Hepatocyte (in vitro differentiated cells): ENCODE data around the gene ZHX3. TPM values are rescaled to one million over a fixed set of nuclear protein-coding genes. Genes with fewer than 3 reads are reported as not detected.
"Not testable (repeated sequence)": the region's sequence is repeated elsewhere in the genome, so short reads cannot be mapped to it uniquely, and the experiment has no call there.

Experiments used
- DNase-seq: peaks from one replicate; pipeline ENCODE4 v3.0.0-alpha.2; 2016; ENCODE audit warnings: low spot score
- H2AFZ ChIP-seq: fragments of 200-600 bp; sonication (generic); 2 replicates; pipeline ENCODE4 v1.6.0; 2016; ENCODE audit warnings: antibody characterized with exemption, mild to moderate bottlenecking
- H3K27ac ChIP-seq: fragments of 200-600 bp; sonication (generic); 2 replicates; pipeline ENCODE4 v1.5.1; 2016; ENCODE audit warnings: mild to moderate bottlenecking
- H3K27me3 ChIP-seq: fragments of 200-600 bp; sonication (generic); 2 replicates; pipeline ENCODE4 v1.6.1; 2016
- H3K36me3 ChIP-seq: fragments of 200-600 bp; sonication (generic); replicated peaks from 2 replicates; pipeline ENCODE4 v1.5.1; 2016; ENCODE audit warnings: low read depth; ENCODE audit not compliant: insufficient read depth
- H3K4me1 ChIP-seq: fragments of 200-600 bp; sonication (generic); 2 replicates; pipeline ENCODE4 v1.5.1; 2016; ENCODE audit warnings: mild to moderate bottlenecking, moderate library complexity; ENCODE audit not compliant: insufficient read depth
- H3K4me2 ChIP-seq: fragments of 200-600 bp; sonication (generic); 2 replicates; pipeline ENCODE4 v1.6.0; 2016
- H3K4me3 ChIP-seq: fragments of 200-600 bp; sonication (generic); 2 replicates; pipeline ENCODE4 v1.5.1; 2016; ENCODE audit warnings: mild to moderate bottlenecking
- H3K79me2 ChIP-seq: fragments of 200-600 bp; sonication (generic); 2 replicates; pipeline ENCODE4 v1.6.0; 2017; ENCODE audit warnings: mild to moderate bottlenecking
- H3K9me2 ChIP-seq: fragments of 200-600 bp; sonication (generic); replicated peaks from 2 replicates; pipeline ENCODE4 v1.6.0; 2017; ENCODE audit warnings: mild to moderate bottlenecking; ENCODE audit not compliant: insufficient read depth
- H3K9me3 ChIP-seq: fragments of 200-600 bp; sonication (generic); 2 replicates; pipeline ENCODE4 v1.5.1; 2016; ENCODE audit warnings: low read depth, mild to moderate bottlenecking
- H4K20me1 ChIP-seq: fragments of 200-600 bp; sonication (generic); 2 replicates; pipeline ENCODE4 v1.6.0; 2016; ENCODE audit warnings: mild to moderate bottlenecking; ENCODE audit not compliant: insufficient read depth, poor library complexity, severe bottlenecking
- CTCF ChIP-seq: fragments of 200-600 bp; sonication (generic); IDR thresholded peaks from 2 replicates; pipeline ENCODE4 v1.5.1; 2016; ENCODE audit warnings: antibody characterized with exemption, mild to moderate bottlenecking; ENCODE audit not compliant: poor library complexity
- EZH2 ChIP-seq: fragments of 200-600 bp; sonication (generic); IDR thresholded peaks from 2 replicates; pipeline ENCODE4 v1.6.1; 2016; ENCODE audit warnings: antibody characterized with exemption, mild to moderate bottlenecking, borderline replicate concordance
- EZH2phosphoT487 ChIP-seq: fragments of 200-600 bp; sonication (generic); IDR thresholded peaks from one replicate; pipeline ENCODE4 v1.6.1; 2018; ENCODE audit warnings: antibody characterized with exemption, mild to moderate bottlenecking, low read depth, moderate library complexity; ENCODE audit not compliant: unreplicated experiment, severe bottlenecking
- WGBS: methylation state at CpG from one replicate; pipeline ENCODE4 v1.1.6; 2016; ENCODE audit warnings: low lambda C conversion rate; ENCODE audit errors: missing lambda C conversion rate; 5-methylcytosine and 5-hydroxymethylcytosine counted together
- microRNA-seq: library from miRNA; unstranded; fragments of <30 nt; microRNA quantifications from one replicate; pipeline ENCODE4, GENCODE V29; 2017
- polyA plus RNA-seq: library from polyadenylated mRNA; unstranded; fragments of >200 nt; fragmentation: Nextera tagmentation; extraction: Ambion mirVana; gene quantifications from 2 replicates; pipeline ENCODE4 v1.2.1, GENCODE V29; 2016
- small RNA-seq: library from RNA; depleted of rRNA; stranded (forward); fragments of <200 nt; gene quantifications from one replicate; pipeline ENCODE3, GENCODE V24; 2014
- total RNA-seq: library from RNA; depleted of rRNA; stranded (reverse); fragments of >200 nt; gene quantifications from 2 replicates; pipeline ENCODE4 v1.2.3, GENCODE V29; 2014

Gene ZHX3
- total and polyA plus RNA-seq, 2 experiments from 2014 or later, result 15.0 to 19.7 TPM

GRCh38 chr20:41133709-41134361 is 183.7 kb downstream of the ZHX3 start:
- Histone ChIP-seq H3K4me2 (no peak overlapping the region), H3K4me1 (peaks cover 5% of the 10 kb centered on the region), H3K27ac (no peak overlapping the region), H2AFZ (no peak overlapping the region), H3K9me2 (no peaks in the 10 kb centered on the region), H3K36me3 (no peaks in the 10 kb centered on the region), H3K4me3 (no peak overlapping the region), H3K79me2 (peaks cover 15% of the 10 kb centered on the region), H3K27me3 (no peaks in the 10 kb centered on the region), H3K9me3 (no peaks in the 10 kb centered on the region), H4K20me1 (peaks cover 1% of the 10 kb centered on the region)
- 93% methylated on average over 7 of the region's 7 CpGs for WGBS
- no peak for DNase-seq
- no peak for TF ChIP-seq EZH2
- TF ChIP-seq EZH2phosphoT487, result no peak
- TF ChIP-seq CTCF, result no peak

- H3K9me2 ChIP-seq, H3K27me3 ChIP-seq, H2AFZ ChIP-seq, H3K79me2 ChIP-seq, H3K4me2 ChIP-seq, H4K20me1 ChIP-seq, DNase-seq, H3K4me3 ChIP-seq, H3K36me3 ChIP-seq, H3K4me1 ChIP-seq, H3K9me3 ChIP-seq, H3K27ac ChIP-seq: not testable (repeated sequence)
- WGBS, result 88% methylated on average over 9 of the region's 9 CpGs
Measured at GRCh38 chr20:41132388-41132775, 185.1 kb downstream of the ZHX3 start.

GRCh38 chr20:41131594-41132387 is 185.7 kb downstream of the ZHX3 start:
- Histone ChIP-seq H3K79me2 (no peaks in the 10 kb centered on the region), H2AFZ (no peak overlapping the region), H4K20me1 (no peaks in the 10 kb centered on the region), H3K9me2 (no peaks in the 10 kb centered on the region), H3K4me1 (peaks cover 4% of the 10 kb centered on the region), H3K27me3 (no peaks in the 10 kb centered on the region), H3K4me3 (no peak overlapping the region), H3K36me3 (no peaks in the 10 kb centered on the region), H3K9me3 (no peaks in the 10 kb centered on the region), H3K27ac (no peak overlapping the region), H3K4me2 (no peak overlapping the region)
- DNase-seq, result no peak
- WGBS, result 91% methylated on average over 5 of the region's 5 CpGs
- no peak for TF ChIP-seq EZH2
- no peak for TF ChIP-seq EZH2phosphoT487
- no peak for TF ChIP-seq CTCF

Small RNA genes lying within 50 kb of the gene (microRNA-seq; reads per million reads assigned to microRNA genes)
- not detected for gene MIR6871

Small RNA genes lying within 50 kb of the gene (small RNA-seq; reads per million reads assigned to genes)
- gene AL022394.1 (not detected), gene MIR6871 (not detected), gene RN7SL615P (not detected)

Other genes starting within 250 kb of the ZHX3 start
- 48.5 and 73.2 TPM in 2 replicates for gene PLCG1, start 180.2 kb downstream of the ZHX3 start, total RNA-seq
- gene PLCG1, start 180.2 kb downstream of the ZHX3 start, polyA plus RNA-seq, result 52.7 and 52.8 TPM in 2 replicates
- gene LPIN3, start 23.1 kb upstream of the ZHX3 start, total RNA-seq, result 14.9 and 22.4 TPM in 2 replicates
- gene LPIN3, start 23.1 kb upstream of the ZHX3 start, polyA plus RNA-seq, result 18.1 and 23.4 TPM in 2 replicates
- gene EMILIN3, start 49.1 kb upstream of the ZHX3 start, total RNA-seq, result 8.0 and 9.5 TPM in 2 replicates
- 2.8 and 3.0 TPM in 2 replicates for gene EMILIN3, start 49.1 kb upstream of the ZHX3 start, polyA plus RNA-seq